IPS DF 6.9 (cell line): Measurements from ENCODE around the gene IQSEC3.

Experiments used
- DNase-seq: peaks from one replicate; pipeline ENCODE4 v3.0.0-alpha.2; 2013; ENCODE audit warnings: low read depth, low spot score
- H3K27ac ChIP-seq: one replicate; pipeline ENCODE4 v1.5.1; 2013; ENCODE audit warnings: low read length, control low read depth
- H3K27me3 ChIP-seq: 2 replicates; pipeline ENCODE4 v1.6.1; 2013; ENCODE audit warnings: mild to moderate bottlenecking, low read length; ENCODE audit not compliant: control insufficient read depth, insufficient read depth
- H3K36me3 ChIP-seq: 2 replicates; pipeline ENCODE4 v1.6.1; 2013; ENCODE audit warnings: low read length; ENCODE audit not compliant: control insufficient read depth, insufficient read depth
- H3K4me1 ChIP-seq: 2 replicates; pipeline ENCODE4 v1.6.1; 2013; ENCODE audit warnings: low read length; ENCODE audit not compliant: control insufficient read depth, insufficient read depth
- H3K4me3 ChIP-seq: 2 replicates; pipeline ENCODE4 v1.5.1; 2013; ENCODE audit warnings: mild to moderate bottlenecking, low read length
- H3K9me3 ChIP-seq: 2 replicates; pipeline ENCODE4 v1.6.1; 2013; ENCODE audit warnings: low read length, inconsistent platforms; ENCODE audit not compliant: control insufficient read depth, insufficient read depth
- WGBS: extraction: QIAGEN DNeasy Blood & Tissue Kit; methylation state at CpG from one replicate; pipeline ENCODE4 v1.1.7; 2013; ENCODE audit warnings: mixed read lengths, missing lambda C conversion rate; ENCODE audit not compliant: insufficient read length, insufficient coverage; 5-methylcytosine and 5-hydroxymethylcytosine counted together

Gene IQSEC3

DNA sequence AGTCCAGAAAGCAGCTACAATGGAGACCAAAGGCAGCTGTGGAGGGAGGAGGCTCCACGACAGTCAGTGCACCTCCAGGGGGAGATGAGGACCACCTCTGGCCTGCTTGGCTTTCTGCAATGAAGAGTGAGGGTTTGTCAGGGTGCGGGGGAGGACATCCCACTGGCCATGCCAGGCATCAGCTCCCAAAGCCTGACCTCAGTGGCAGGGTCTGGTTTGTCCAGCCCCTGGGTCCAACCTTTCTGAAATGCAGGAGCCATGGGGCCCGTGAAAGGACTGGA is 112.2 kb downstream of the IQSEC3 start:
- peaks cover 2% of the 10 kb centered on the region; the same call in 1 of the 2 replicates for H3K4me1 ChIP-seq
- H3K27ac ChIP-seq = no peak overlapping the region
- no peaks in the 10 kb centered on the region for H3K27me3 ChIP-seq
- no peaks in the 10 kb centered on the region for H3K36me3 ChIP-seq
- H3K4me3 ChIP-seq = no peak overlapping the region
- WGBS = no CpG with 5 or more reads among the region's 3 CpGs
- H3K9me3 ChIP-seq = no peaks in the 10 kb centered on the region
- DNase-seq = no peak

DNA sequence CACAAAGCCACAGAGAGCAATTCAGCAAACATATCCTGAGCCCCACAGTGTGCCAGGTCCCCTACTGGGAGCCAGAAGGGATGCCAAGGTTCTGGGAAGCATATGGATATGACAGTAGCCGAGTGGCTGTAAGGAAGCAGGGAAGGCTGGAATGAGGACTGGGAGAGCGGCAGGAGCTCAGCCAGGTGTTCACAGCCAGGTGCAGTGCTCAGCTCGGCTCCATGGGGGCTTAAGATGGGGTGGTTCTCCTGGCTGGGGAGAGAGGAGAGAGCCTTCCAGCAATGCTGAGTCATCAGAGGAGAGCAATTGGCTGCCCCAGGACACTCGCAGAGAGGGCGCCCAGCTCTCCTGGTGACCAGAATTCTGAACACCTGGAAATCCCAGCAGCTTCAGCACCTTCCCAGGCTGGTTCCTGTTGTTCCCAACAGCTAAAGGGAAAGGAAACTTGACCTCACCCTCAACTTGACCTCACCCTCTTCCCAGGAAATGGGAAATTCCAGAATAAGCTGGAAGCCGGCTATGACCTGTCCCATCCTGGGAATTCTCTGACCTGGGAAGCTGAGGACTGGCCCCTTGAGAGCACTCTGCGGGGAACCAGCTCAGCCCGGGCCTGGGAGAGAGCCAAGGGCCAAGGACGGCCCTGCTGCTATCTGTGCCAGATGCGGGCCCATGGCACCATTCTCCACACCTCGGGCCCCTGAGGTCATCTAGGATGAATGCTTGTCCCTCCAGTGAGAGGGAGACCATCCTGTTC is 112.7 kb downstream of the IQSEC3 start:
- peaks cover 2% of the 10 kb centered on the region; the same call in 1 of the 2 replicates for H3K4me1 ChIP-seq
- no peak overlapping the region for H3K4me3 ChIP-seq
- no peak for DNase-seq

GRCh38 chr12:179885-180284 is 113.3 kb downstream of the IQSEC3 start:
- no peaks in the 10 kb centered on the region for H3K36me3 ChIP-seq
- H3K4me3 ChIP-seq = no peak overlapping the region
- H3K27me3 ChIP-seq = no peaks in the 10 kb centered on the region
- peaks cover 2% of the 10 kb centered on the region; the same call in 1 of the 2 replicates for H3K4me1 ChIP-seq
- DNase-seq = no peak
- no CpG with 5 or more reads among the region's 5 CpGs for WGBS
- no peak overlapping the region for H3K27ac ChIP-seq
- no peaks in the 10 kb centered on the region for H3K9me3 ChIP-seq

More for the DNA sequence above, 112.7 kb downstream of the IQSEC3 start:
- no peaks in the 10 kb centered on the region for H3K9me3 ChIP-seq
- H3K36me3 ChIP-seq = no peaks in the 10 kb centered on the region
- no peaks in the 10 kb centered on the region for H3K27me3 ChIP-seq
- WGBS = no CpG with 5 or more reads among the region's 11 CpGs
- H3K27ac ChIP-seq = no peak overlapping the region

- Histone ChIP-seq H3K36me3 (no peaks in the 10 kb centered on the region), H3K27me3 (no peaks in the 10 kb centered on the region), H3K9me3 (no peaks in the 10 kb centered on the region), H3K4me3 (no peak overlapping the region), H3K4me1 (peaks cover 2% of the 10 kb centered on the region; the same call in 1 of the 2 replicates), H3K27ac (no peak overlapping the region)
- no peak for DNase-seq
- WGBS = no CpG with 5 or more reads among the region's 8 CpGs
These were observed 113.9 kb downstream of the IQSEC3 start for GRCh38 chr12:180445-180844.

DNA sequence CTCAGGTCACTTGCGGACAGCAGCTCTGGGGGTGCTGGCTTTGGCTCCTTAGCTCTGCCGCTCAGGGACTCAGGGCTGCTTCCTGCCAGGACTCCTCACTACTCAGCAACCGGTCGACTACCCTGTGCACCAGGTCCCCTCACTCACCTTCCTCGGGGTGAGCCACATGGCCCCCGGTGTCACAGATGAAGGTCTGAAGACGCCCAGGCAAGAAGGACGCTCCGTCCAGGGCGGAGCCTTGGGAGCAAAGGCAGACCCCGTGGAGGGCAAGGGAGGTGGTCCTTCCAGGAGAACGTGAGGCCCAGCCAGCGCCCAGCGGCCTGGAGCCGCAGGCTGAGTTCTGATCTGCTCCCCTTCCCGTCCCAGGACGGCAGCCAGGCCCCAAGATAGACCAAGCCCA is 115.4 kb downstream of the IQSEC3 start:
- Histone ChIP-seq H3K9me3 (no peaks in the 10 kb centered on the region), H3K27ac (no peak overlapping the region), H3K36me3 (no peaks in the 10 kb centered on the region), H3K4me1 (peaks cover 2% of the 10 kb centered on the region; the same call in 1 of the 2 replicates), H3K4me3 (no peak overlapping the region), H3K27me3 (no peaks in the 10 kb centered on the region)
- no peak for DNase-seq
- no CpG with 5 or more reads among the region's 17 CpGs for WGBS

- H3K27ac ChIP-seq = no peak overlapping the region
- H3K4me1 ChIP-seq = peaks cover 2% of the 10 kb centered on the region; the same call in 1 of the 2 replicates
- H3K9me3 ChIP-seq = no peaks in the 10 kb centered on the region
- no CpG with 5 or more reads among the region's 10 CpGs for WGBS
- no peaks in the 10 kb centered on the region for H3K27me3 ChIP-seq
- H3K36me3 ChIP-seq = no peaks in the 10 kb centered on the region
- H3K4me3 ChIP-seq = no peak overlapping the region
- DNase-seq = no peak
These were observed 115.9 kb downstream of the IQSEC3 start for GRCh38 chr12:182381-182892.

- peaks cover 2% of the 10 kb centered on the region; the same call in 1 of the 2 replicates for H3K27me3 ChIP-seq
- H3K4me1 ChIP-seq = 0 out of 2 replicates have a peak, but pooled peaks cover 1% of the 10 kb centered on the region
- no peak for DNase-seq
- H3K27ac ChIP-seq = no peak overlapping the region
- H3K36me3 ChIP-seq = no peaks in the 10 kb centered on the region
- no CpG with 5 or more reads among the region's 13 CpGs for WGBS
- H3K4me3 ChIP-seq = no peak overlapping the region
- no peaks in the 10 kb centered on the region for H3K9me3 ChIP-seq
These were observed 118.4 kb downstream of the IQSEC3 start for GRCh38 chr12:184811-185575.

DNA sequence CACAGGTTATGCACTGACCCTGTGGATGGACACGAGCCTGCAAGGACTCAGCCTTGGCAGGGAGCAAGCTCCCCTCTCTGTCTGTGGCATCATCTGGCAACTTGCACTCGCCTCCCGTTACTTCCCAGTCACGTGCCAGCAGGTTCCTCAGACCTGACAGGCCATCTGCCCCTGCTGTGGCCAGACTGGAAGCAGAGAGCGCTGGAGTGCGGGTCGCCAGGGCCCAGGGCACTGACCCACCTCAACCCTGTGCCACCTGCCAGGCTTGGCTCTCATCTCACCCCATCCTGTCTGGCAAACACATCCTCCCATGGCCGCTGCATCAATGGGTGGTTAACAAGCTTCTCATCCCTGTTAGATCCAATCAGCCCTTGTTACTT is 119.0 kb downstream of the IQSEC3 start:
- Histone ChIP-seq H3K36me3 (no peaks in the 10 kb centered on the region), H3K4me3 (no peak overlapping the region), H3K4me1 (0 out of 2 replicates have a peak, but pooled peaks cover 1% of the 10 kb centered on the region), H3K27ac (no peak overlapping the region), H3K9me3 (no peaks in the 10 kb centered on the region), H3K27me3 (peaks cover 2% of the 10 kb centered on the region; the same call in 1 of the 2 replicates)
- no CpG with 5 or more reads among the region's 8 CpGs for WGBS
- DNase-seq = no peak

DNA sequence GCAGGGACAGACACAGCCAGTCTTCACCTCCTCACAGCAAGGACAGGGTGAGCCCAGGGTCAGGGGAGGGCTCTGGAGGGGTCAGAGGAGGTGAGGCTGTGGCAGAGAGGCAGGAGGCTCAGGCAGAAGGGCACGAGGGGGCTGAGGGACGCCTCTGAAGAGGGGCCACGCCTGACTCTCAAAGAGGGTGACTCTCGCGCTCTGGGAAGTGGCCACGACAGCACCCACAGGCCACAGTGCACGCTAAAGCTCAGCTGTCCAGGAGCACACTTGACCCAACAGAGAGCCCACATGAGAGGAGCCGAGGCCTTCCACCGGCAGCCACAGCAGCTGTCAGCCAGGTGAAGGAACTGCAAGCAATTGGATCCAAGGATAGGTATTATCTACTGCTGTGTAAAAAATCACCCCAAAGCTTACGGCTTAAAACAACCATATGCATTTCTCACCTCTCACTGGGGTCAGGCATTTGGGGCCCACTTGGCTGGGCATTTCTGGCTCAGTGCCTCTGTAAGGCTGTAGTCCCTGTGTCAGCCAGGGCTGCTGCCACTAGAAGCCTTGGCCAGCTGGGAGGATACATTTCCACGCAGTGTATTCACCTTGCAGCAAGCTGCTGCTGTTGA is 119.5 kb downstream of the IQSEC3 start:
- no peak for DNase-seq
- Histone ChIP-seq H3K4me1 (0 out of 2 replicates have a peak, but pooled peaks cover 1% of the 10 kb centered on the region), H3K9me3 (no peaks in the 10 kb centered on the region), H3K36me3 (no peaks in the 10 kb centered on the region), H3K27ac (no peak overlapping the region), H3K27me3 (peaks cover 2% of the 10 kb centered on the region; the same call in 1 of the 2 replicates), H3K4me3 (no peak overlapping the region)
- no CpG with 5 or more reads among the region's 11 CpGs for WGBS
